ENCODE measurements around the gene ABCC1. TPM values are rescaled to one million over a fixed set of nuclear protein-coding genes. Genes with fewer than 3 reads are reported as not detected.
A peak's percentile ranks its signal among the peaks of the same experiment; 100 is the strongest.

The ABCC1 gene
- total RNA-seq, 1 experiment from 2014 or later = 11.5 TPM

DNA sequence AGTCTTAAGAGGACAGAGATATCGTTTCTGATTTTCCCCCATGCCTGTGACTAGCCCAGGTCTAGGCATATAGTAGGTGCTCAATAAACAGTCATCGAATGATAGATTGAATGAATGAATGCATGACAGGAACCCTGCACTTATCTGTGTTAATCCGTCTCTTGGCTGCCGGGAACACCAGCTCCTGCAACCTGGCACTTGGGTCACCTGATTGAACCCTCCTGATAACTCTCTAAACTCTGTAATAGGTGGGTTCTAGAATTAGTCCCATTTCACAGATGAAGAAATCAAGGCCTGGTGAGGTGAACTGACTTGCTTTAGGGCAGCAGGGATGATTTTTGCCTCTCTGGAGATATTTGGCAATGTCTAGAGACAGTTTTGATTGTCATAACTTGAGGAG, 43.7 kb downstream of the ABCC1 start:
- no peak for DNase-seq (ENCODE audit: low read depth)

DNA sequence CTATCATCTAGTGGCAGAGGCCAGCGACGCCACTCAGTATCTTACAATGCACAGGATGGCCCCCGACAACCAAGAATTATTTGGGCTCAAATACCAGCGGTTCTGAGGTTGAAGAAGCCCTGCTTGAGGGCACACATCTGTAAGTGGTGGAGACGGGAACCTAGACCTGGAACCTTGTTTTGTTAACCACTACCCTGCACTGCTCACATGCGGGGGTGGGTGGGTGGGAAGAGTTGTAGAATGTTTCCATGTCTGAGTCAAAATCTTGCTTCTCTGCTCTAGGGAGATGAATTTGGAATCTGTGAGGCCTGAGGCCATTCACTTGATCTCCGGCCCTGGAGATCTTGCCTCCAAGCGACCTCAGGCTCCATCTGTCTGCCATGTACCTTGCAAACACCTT, 44.1 kb downstream of the ABCC1 start:
- no peak for DNase-seq (ENCODE audit: low read depth)

DNA sequence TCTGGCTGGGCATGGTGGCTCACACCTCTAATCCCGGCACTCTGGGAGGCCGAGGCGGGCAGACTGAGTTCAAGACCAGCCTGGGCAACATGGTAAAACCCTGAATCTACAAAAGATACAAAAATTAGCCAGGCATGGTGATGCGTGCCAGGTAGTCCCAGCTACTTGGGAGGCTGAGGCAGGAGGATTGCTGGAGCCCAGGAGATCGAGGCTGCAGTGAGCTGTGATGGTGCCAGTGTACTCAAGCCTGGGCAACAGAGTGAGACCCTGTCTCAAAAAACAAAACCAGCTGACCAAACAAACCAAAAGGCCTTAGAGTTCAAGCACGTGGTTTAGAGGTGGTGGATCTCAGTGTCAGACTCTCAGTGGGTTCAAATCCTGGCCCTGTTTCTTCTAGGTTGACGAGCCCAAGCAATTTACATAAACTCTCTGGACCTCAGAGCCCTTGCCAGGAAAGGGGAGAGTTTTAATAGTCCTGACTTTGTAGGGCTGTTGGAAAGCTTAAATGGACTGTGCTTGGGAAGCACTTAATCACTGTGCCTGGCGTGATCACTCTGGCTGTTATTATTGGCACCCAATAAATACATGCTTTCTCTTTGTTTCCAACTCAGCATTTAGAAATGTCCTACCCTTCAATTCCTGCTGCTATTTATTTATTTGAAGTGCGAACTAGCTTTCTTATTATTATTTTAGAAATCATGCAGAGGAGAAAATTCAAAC, 44.7 kb downstream of the ABCC1 start:
- DNase-seq (ENCODE audit: low read depth) = no peak

DNA sequence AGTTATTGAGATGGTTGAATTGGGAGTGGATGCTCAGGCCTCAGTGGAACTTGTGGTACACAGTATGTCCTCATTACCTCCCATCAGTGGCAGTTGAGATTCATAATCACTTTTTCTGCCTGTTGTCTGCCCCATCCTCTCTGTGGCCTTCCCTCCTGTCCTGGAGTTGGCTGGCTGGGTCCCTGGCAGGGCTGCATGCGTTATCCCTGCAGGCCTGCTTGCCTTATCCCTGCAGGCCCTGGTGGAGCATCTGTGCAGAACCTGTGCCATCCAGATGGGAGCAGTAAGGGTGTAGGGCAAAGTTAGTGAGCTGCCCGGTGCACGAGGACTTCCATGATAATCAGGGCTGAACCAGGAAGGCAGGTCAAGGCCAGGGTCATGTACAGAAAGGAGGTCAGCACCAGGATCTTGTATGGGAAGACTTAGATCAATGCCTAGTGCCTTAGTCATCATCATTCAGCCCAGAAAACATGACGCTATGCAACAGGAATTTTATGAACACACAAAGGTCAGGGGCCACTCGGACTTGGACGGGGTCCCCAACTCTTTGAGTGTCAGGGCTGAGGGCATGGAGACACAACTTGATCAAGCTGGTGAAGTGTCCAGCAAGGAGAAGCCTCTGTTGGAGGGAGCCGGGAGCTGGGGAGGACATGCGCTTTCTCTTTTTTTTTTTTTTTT, 47.2 kb downstream of the ABCC1 start:
- peak; percentile 93 for DNase-seq (ENCODE audit: low read depth)

DNA sequence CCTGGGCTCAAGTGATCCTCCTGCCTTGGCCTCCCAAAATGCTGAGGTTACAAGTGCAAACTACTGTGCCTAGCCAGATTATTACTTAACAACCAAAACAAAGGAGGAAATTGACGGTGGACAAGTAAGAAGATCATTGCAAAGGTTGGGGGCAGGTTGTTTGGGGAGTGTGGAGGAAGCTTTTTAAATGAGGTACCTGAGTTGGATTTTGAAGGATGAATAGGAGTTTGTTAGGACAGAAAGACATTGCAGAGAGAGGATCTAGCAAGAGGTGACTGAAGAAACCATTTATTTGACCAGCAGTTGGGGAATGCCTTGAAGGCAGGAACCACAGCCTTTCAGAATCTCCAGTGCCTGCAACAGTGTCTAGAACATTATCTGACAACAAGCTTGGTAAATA, 51.3 kb downstream of the ABCC1 start:
- DNase-seq (ENCODE audit: low read depth) = no peak

DNA sequence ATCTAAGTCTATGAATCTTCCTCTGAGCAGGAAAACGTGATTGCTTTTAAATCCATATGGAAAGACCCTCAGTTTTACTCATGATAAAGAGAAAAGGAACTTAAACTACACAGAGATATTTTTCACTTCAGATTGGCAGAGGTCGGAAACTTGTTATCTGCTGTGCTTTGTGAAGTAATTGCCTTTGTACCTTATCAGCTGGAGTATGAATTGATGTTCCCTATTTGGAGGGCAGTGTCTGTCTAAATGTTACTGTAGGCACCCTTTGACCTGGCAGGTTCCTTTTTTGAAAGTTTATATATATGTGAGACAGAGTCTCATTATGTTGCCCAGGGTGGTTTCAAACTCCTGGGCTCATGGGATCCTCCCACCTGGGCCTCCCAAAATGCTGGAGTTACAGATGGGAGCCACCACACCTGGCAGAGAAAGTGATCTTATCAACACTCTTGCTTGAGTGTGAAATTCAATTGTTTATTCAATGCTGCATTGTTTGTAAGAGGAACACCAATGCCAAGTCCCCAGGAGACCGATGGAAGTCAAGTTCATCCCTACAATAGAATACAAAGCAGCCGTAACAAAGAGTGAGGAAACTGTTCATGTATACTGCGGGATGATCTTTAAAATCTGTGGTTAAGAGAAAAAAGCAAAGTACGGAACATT, 52.3 kb downstream of the ABCC1 start:
- no peak for DNase-seq (ENCODE audit: low read depth)

DNA sequence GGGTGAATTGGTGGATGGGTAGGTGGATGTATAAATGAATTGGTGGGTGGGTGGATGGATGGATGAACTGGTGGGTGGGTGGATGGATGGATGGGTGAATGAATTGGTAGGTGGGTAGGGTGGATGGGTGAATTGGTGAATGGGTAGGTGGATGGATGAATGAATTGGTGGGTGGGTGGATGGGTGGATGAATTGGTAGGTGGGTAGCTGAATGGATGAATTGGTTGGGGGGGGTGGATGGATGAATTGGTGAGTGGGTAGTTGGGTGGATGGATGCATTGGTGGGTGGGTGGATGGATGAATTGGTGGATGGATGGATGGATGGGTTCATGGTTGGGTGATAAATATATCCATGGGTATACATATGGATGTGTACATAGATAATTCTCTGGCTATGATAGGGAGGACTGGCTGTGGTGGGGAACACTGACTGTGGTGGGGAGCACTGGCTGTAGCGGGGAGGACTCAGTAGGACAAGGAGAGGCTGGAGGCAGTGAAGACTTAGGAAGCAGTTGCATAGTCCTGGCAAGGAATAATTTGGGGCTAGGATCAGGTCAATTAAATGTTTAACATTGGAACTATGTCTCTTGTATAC, 54.4 kb downstream of the ABCC1 start:
- DNase-seq (ENCODE audit: low read depth) = no peak

DNA sequence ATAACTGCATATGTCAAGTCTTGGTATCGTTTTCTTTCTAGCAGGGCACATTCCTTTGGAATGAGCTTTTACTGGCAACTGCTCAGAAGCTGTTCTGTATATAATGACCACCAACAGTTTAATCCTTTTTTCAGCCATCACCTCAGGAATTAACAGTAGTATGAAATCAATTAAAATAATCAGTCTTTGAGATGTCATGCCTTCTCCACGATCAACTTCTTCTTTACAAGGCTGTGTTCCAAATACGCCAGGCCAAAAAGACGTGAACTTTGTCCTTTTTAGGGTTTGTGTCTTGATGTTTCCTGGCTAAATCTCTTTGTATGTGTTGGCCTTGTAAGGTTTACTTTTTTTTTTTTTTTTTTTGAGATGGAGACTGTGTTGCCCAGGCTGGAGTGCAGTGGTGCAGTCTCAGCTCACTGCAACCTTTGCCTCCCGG, 54.9 kb downstream of the ABCC1 start:
- DNase-seq (ENCODE audit: low read depth) = peak; percentile 64

DNA sequence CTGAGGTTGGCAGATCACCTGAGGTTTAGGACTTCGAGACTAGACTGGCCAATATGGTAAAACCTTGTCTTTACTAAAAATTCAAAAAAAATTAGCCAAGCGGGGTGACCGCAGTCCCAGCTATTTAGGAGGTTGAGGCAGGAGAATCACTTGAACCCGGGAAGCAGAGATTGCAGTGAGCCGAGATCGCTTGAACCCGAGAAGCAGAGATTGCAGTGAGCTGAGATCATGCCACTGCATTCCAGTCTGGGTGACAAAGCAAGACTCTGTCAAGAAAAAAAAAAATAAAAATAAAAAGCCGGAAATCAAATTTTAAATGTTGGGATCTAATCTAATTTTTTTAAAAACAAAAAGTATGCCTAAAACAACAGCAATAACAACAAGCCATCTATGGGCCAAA, 56.3 kb downstream of the ABCC1 start:
- no peak for DNase-seq (ENCODE audit: low read depth)

DNA sequence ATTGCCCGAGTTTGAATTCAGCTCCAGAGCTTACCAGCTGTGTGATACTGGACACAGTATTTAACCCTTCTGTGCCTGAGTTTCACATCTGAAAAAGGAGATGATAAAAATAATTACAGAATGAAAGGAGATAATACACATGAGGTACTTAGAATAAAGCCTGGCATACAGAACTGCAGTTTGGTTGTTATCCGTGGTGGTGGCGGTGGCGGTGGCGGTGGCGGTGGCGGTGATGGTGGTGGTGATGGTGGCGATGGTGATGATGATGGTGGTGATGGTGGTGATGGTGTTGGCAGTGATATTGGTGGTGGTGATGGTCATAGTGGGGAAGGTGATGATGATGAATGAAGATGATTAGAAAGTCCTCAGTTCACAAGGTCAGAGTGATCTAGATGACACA, 57.2 kb downstream of the ABCC1 start:
- no peak for DNase-seq (ENCODE audit: low read depth)

DNA sequence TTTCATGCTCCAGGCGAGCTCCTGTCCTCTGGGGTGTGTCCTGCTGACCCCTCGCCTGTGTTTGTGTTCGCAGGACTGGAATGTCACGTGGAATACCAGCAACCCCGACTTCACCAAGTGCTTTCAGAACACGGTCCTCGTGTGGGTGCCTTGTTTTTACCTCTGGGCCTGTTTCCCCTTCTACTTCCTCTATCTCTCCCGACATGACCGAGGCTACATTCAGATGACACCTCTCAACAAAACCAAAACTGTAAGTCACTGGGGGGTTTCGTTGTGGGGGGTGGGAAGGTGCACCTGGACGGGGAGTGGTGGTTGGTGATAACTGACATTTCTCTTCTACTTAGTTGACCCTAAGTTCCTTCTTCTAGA, 58.3 kb downstream of the ABCC1 start:
- no peak for DNase-seq (ENCODE audit: low read depth)

DNA sequence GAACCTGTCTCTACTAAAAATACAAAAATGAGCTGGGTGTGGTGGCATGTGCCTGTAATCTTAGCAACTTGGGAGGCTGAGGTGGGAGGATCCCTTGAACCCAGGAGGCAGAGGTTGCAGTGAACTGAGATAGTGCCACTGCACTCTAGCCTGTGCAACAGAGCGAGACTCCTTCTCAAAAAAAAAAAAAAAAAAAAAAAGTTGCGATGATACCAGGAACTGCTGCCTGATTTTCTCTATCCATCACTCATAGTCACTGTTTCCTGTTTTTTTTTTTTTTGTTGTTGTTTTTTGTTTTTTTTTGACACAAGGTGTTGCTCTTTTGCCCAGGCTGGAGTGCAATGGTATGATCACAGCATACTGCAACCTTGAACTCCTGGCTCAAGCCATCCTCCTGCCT, 59.2 kb downstream of the ABCC1 start:
- DNase-seq (ENCODE audit: low read depth) = no peak

DNA sequence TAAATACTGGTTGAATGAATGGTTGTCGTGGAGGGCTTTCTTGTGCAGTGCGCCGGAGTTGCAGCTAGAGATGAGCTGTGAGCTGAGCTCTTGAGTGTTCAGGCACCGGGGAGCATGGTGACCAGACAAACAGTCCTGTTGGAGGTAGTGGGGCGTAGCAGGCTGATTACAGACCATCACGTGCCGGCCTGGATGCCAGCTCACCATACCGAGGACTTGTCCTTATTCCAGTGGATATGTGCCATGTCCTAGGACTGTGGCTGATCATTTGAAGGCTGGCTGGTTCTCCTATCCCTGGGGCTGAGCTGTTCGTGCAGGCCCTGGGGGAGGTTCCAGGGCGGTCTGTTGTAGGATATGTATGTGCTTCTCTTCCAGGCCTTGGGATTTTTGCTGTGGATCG, 60.0 kb downstream of the ABCC1 start:
- DNase-seq (ENCODE audit: low read depth) = no peak

DNA sequence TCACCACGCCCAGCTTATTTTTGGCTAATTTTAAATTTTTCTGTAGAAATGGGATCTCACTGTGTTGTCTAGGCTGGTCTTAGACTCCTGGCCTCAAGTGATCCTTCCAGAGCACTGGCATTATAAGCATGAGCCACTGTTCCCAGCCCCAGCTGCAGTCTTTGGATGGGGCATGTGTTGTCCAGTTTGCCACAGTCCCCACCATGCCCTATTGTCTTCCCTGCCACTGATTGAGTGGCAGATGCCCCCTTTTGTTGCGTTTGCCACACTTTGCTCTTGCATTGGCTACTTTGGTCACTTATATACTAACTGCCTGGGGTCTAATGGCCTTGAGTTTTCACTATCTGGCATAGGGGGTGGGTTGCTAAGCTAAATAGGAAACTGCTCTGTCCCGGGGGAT, 60.8 kb downstream of the ABCC1 start:
- no peak for DNase-seq (ENCODE audit: low read depth)

DNA sequence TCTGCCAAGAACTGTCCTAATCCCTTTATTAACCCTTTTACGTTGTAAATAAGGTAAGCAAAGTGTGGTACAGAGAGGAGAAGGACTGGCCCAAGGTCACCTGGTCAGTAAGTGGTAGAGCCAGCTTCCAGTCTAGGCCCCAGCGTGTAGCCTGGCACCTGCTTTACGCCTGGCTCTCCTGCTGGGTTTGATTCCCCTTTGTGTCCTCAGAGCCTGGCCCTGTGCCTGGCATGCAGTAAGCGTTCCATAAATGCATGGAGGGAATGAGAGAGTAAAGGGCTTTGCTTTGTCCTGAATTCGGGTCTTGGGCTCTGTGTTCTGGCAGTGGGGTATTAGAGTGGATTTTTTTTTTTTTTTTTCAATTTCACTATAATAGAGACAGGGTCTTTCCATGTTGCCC, 62.7 kb downstream of the ABCC1 start:
- DNase-seq (ENCODE audit: low read depth) = no peak

DNA sequence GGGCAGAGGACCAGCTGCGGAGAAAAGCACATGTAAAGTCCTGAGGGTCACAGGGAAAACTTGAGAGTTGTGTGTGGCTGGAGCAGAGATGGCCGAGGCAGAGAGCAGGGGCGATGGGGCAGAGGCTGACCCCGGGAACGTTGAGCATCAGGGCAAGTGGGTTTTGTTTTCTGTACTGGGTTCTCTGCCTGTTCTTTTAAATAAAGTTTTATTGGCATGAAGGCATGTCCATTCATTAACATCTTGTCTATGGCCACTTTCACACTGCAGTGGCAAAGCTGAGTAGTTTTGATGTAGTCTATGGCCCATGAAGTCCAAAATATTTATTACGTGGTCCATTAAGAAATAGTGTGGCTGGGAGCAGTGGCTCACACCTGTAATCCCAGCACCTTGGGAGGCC, 64.4 kb downstream of the ABCC1 start:
- no peak for DNase-seq (ENCODE audit: low read depth)

DNA sequence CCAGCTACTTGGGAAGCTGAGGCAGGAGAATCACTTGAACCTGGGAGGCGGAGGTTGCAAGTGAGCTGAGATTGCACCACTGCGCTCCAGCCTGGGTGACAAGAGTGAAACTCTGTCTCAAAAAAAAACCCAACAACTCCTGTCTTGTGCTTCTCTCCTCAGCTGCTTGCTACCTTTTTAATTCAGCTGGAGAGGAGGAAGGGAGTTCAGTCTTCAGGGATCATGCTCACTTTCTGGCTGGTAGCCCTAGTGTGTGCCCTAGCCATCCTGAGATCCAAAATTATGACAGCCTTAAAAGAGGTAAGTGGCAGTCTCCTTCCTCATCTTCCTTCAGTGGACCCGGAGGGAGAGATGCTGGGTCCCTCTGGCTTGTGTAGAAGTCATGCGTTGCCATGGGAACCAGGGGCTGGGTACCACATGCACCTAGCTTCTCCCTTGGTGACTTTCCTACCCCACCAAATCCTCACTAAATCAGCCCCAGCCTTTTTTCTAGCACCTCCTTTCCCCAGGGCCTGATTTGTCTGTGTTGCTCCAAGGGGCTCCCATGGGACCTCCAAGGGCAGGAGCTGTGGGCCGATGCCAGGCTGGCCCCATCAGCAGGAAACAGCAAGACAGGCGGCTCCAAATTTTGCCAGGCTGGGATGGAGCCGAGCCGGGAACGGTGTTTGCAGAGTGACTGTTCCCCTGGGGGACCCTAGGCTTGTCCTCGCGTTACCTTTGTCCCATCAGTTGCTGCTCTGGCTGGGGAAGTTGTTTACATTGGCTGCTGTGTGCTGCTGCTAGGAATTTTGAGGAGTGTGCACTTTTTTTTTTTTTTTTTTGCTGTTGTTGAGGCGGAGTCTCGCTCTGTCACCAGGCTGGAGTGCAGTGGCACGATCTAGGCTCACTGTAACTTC, 65.2 kb downstream of the ABCC1 start:
- DNase-seq (ENCODE audit: low read depth) = peak; percentile 49

DNA sequence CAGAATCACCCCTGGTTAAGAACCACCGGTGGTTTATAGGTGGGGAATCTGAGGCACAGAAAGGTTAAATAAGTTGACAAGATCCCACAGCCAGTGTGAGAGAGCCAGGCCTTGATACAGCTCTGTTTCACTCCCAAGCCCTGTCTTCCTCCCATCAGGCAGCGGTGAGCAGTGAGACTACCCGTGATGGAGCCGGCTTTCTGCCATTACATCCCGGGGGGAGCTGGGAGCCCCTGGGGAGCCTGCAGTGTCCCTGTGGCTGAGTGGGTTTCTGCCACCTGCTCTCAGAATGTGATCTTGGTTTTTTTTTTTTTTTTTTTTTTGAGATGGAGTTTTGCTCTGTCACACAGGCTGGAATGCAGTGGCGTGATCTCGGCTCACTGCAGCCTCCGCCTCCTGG, 66.4 kb downstream of the ABCC1 start:
- no peak for DNase-seq (ENCODE audit: low read depth)

DNA sequence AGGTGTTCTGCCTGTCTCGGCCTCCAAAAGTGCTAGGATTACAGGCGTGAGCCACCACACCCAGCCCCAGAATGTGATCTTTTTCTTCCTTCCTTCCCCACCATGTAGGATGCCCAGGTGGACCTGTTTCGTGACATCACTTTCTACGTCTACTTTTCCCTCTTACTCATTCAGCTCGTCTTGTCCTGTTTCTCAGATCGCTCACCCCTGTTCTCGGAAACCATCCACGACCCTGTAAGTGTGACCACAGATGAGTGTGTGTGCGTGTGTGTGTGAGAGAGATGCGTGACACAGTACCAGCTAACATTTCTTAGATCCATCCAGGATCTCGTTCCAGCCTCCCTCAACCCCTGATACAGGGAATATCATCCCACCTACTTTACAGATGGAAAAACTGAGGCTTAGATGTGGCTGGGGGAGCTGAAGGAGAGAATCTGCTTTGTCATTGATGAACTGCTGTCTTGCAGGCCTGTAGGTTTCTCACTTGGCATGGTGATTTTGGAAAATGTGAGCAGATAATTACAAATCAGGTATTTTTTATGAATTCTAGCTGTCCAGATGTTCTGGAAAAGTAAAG, 67.1 kb downstream of the ABCC1 start:
- DNase-seq (ENCODE audit: low read depth) = no peak

DNA sequence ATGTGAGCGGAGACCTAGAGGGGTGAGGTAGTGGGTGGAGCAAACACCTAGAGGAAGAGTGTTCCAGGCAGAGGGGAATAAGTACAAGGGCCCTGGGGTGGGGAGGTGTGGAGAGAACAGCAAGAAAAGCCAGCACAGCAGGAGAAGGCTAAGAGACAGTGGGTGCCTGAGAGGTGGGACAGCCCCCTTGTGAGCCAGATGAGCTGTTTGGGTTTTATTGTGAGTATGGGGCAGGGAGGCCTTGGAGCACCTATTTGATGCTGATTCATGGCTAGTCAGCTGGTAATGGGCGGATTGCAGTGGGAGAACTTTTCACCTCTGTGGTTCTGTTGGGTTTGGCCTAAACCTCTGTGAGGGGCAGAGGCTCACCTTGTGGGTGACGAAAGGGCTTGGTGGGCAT, 68.4 kb downstream of the ABCC1 start:
- no peak for DNase-seq (ENCODE audit: low read depth)

DNA sequence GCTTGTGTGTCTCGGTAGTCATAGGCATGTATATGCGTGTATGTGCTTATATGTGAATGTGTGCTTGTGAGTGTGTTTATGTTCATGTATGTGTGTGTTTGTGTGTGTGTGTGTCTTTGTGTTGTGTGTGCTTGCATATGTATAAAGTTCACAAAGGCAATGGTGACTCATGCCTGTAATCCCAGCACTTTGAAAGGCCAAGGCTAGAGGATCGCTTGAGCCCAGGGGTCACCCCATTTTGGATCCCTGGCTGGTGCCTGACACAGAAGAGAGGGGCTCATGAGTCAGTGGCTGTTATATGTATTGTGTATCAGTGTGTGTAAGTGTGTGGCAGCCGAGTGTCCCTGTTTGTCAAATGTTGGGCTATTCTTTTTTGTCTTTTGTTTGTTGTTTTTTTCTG, 69.3 kb downstream of the ABCC1 start:
- DNase-seq (ENCODE audit: low read depth) = peak; percentile 46

Measured in LHCN-M2 (cell line).